Right renal cortex interstitium (tissue), 3 donors: ENCODE measurements around the gene C16orf90. TPM values are rescaled to one million over a fixed set of nuclear protein-coding genes. Genes with fewer than 3 reads are reported as not detected.

Experiments
- DNase-seq, 3 donors: peaks; one replicate each; pipeline ENCODE4 v3.0.0-alpha.2; 2013; ENCODE audit warnings: low read depth in 3 of 3, low spot score in 2 of 3
- polyA plus RNA-seq, 3 donors: library from polyadenylated mRNA; unstranded; fragments of 120-200 nt; gene quantifications; one replicate each; pipeline ENCODE4 v1.2.1, GENCODE V29; 2013; ENCODE audit not compliant: insufficient read length in 3 of 3

The C16orf90 gene
- polyA plus RNA-seq, 3 donors: not detected

GRCh38 chr16:3467921-3468320 is 27.4 kb downstream of the C16orf90 start:
- no peak for DNase-seq

DNA sequence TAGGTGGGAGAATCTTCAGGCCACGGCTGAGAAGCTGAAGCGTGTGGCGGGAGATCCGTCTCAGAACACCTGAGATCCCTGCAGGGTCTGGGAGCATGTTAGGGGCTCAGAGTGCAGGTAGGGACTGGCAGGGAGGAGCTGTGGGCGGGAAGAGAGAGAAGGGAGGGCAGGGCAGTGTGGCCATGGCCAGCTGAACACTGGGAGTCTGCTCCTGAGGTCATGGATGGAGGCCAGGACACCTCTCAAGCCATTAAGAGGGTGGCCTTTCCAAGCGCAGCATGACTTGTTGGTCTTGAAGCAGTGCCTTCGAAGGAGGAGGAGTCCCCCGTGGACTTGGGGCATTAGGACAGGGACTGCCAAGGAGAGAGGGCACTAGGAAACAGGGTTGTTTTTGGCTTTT is 28.1 kb downstream of the C16orf90 start:
- no peak for DNase-seq

- DNase-seq: no peak
These were observed 29.2 kb downstream of the C16orf90 start for GRCh38 chr16:3465911-3466584.

- DNase-seq: no peak
These were observed 30.0 kb downstream of the C16orf90 start for GRCh38 chr16:3465301-3465700.

DNA sequence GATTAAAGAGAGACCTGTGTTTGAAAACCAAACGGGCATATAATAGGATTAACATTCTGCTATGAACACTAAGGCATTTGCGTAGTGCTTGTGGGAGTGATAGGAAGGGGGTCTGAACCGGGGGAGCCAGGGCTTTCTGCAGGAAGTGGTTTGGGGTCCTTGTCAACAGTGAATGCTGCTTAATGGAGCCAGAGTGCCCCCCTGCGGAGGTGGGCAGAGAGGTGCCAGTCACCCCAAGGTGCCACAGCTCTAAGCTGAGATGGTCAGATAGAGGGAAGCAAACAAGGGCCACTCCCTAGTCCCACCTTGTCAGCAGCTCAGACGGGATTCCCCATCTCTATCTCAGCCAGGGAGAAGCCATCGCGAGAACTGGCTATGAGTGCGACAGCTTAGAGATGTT is 34.1 kb downstream of the C16orf90 start:
- no peak for DNase-seq

DNA sequence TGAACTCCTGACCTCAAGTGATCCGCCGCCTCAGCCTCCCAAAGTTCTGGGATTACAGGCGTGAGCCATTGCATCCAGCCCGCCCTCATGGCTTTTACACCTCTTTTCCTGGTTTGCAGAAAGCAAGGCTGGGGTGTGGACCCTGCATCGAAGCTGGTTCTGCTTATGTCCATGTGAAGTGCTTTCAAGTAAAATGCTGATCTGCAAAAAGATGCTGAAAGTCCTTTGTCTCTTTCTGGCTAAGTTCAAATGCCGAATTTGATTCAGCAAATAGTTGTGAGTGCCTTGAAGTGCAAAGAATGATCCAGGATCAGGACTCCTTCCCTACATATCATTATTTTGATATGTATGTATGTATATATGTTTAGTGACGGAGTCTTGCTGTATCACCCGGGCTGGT is 34.7 kb downstream of the C16orf90 start:
- DNase-seq: no peak

DNA sequence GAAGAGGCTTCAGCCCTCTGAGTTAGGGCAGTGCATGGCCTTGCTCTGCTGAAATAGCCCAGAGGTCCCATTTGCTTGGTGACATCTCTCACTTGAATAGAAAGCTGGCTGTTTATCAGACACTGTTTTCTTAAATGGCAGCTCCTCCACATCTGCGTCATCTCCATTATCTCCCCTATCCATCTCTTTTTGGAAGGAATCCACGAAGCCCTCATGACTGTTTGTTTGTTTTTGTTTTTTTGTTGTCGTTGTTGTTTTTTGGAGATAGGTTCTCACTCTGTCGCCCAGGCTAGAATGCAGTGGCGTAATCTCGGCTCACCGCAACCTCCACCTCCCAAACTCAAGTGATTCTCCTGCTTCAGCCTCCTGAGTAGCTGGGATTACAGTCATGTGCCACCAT is 35.2 kb downstream of the C16orf90 start:
- DNase-seq: no peak

DNA sequence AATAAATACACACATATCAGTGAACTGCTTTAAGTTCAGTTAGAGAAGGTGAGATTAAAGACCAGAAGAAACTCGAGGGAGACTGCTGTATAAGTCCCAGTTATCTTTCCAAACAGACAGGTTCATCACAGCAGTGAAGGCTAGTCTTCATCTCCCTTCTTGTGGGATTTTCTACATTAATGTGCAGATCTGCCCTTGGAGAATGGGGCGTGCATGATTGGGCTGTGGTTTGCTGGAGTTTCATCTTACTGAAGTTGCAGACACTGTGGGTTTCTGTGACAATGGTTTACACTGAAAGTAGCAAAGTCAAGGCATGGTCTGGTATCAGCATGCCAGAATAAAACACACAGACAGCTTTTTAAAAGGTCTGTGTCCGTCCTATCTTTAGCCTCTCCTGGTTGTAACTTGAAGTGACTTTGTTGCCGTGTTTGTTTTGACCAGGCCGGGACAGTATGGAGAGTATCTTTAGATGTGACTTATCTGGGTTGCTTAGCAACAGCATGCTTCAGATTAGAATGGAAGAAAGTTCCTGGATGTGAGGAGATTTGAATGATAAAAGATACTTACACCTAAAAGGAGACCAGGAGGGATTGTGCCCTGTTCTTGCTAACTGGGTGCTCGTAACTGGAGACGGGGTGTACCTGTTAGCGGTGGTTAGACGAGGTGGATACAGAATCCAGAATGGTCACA is 35.7 kb downstream of the C16orf90 start:
- no peak for DNase-seq

- peak in 1 of 3 donors; percentile 41 for DNase-seq
These were observed 36.4 kb downstream of the C16orf90 start for GRCh38 chr16:3458852-3459361.

GRCh38 chr16:3458278-3458851 is 36.9 kb downstream of the C16orf90 start:
- peak in 1 of 3 donors; percentile 31 for DNase-seq

GRCh38 chr16:3457434-3458252 is 37.6 kb downstream of the C16orf90 start:
- DNase-seq: peak; percentile 63 to 86 (median 79)

GRCh38 chr16:3454631-3455147 is 40.6 kb downstream of the C16orf90 start:
- no peak for DNase-seq

DNA sequence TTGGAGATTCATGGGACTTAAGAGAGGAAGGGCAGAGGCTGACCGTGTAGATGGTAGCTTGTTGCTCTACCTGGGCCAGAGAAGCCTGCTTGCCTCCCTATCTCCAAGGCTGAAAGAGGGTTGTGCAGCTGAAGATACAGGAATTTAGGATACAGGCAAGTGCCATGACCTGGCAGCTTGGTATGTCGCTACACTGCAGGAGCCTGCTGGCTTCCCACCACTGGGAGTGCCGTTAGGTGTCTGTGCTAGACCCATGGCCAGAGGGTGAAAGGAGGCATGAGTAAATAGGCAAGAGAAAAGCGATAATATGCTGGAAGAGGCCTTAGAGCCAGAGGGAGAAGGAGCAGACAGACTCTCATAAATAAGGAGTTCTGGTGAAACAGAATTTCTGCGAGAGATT is 41.2 kb downstream of the C16orf90 start:
- DNase-seq: no peak

- no peak for DNase-seq
These were observed 51.3 kb downstream of the C16orf90 start for GRCh38 chr16:3444032-3444388.

Other genes starting within 250 kb of the C16orf90 start
- under 1 TPM; 0.11 to 0.18 (median 0.17) TPM for gene MEFV, start 238.9 kb downstream of the C16orf90 start, polyA plus RNA-seq
- 10 to 100 TPM; 49.0 to 56.4 (median 49.9) TPM for gene ZNF263, start 212.0 kb downstream of the C16orf90 start, polyA plus RNA-seq
- 10 to 100 TPM in 2 of 3 donors, 1 to 10 TPM in 1; 9.6 to 12.7 (median 11.4) TPM for gene TIGD7, start 190.1 kb downstream of the C16orf90 start, polyA plus RNA-seq
- 10 to 100 TPM; 46.5 to 50.5 (median 48.9) TPM for gene ZNF75A, start 190.0 kb downstream of the C16orf90 start, polyA plus RNA-seq
- gene OR2C1, start 139.6 kb downstream of the C16orf90 start, polyA plus RNA-seq: under 1 TPM; 0.67 to 0.85 (median 0.72) TPM
- 10 to 100 TPM; 17.0 to 22.7 (median 18.7) TPM for gene ZSCAN32, start 94.5 kb downstream of the C16orf90 start, polyA plus RNA-seq
- gene ZNF174, start 94.3 kb downstream of the C16orf90 start, polyA plus RNA-seq: 10 to 100 TPM; 15.1 to 16.6 (median 15.1) TPM
- gene ZNF597, start 52.0 kb downstream of the C16orf90 start, polyA plus RNA-seq: 1 to 10 TPM; 3.9 to 4.1 (median 4.0) TPM
- 10 to 100 TPM; 68.5 to 72.4 (median 70.9) TPM for gene NAA60, start 51.8 kb downstream of the C16orf90 start, polyA plus RNA-seq
- gene CLUAP1, start 5.5 kb upstream of the C16orf90 start, polyA plus RNA-seq: 10 to 100 TPM; 64.4 to 69.0 (median 68.5) TPM
- 1 to 10 TPM; 1.6 to 1.7 (median 1.6) TPM for gene NLRC3, start 81.9 kb upstream of the C16orf90 start, polyA plus RNA-seq
- 1 to 10 TPM; 3.9 to 4.6 (median 4.0) TPM for gene SLX4, start 116.1 kb upstream of the C16orf90 start, polyA plus RNA-seq
- gene DNASE1, start 159.2 kb upstream of the C16orf90 start, polyA plus RNA-seq: 10 to 100 TPM; 24.0 to 28.3 (median 25.0) TPM
- gene TRAP1, start 222.0 kb upstream of the C16orf90 start, polyA plus RNA-seq: 10 to 100 TPM; 89.3 to 99.5 (median 92.1) TPM